ENCODE data around the gene DAPK1.

The DAPK1 gene

GRCh38 chr9:87609486-87609885 lies 111.8 kb downstream of the DAPK1 start:
- Mint-ChIP-seq H3K27ac (peak overlapping the region in 2 of 3 experiments; percentile 62 to 65), H3K36me3 (ENCODE audit: low read depth) (peaks cover 74% of the 10 kb centered on the region), H3K4me1 (peaks cover 30% of the 10 kb centered on the region), H3K9me3 (no peaks in the 10 kb centered on the region), H3K27me3 (ENCODE audit: low read depth) (no peaks in the 10 kb centered on the region), H3K4me3 (no peak overlapping the region)
- TF ChIP-seq, protein P1, sequence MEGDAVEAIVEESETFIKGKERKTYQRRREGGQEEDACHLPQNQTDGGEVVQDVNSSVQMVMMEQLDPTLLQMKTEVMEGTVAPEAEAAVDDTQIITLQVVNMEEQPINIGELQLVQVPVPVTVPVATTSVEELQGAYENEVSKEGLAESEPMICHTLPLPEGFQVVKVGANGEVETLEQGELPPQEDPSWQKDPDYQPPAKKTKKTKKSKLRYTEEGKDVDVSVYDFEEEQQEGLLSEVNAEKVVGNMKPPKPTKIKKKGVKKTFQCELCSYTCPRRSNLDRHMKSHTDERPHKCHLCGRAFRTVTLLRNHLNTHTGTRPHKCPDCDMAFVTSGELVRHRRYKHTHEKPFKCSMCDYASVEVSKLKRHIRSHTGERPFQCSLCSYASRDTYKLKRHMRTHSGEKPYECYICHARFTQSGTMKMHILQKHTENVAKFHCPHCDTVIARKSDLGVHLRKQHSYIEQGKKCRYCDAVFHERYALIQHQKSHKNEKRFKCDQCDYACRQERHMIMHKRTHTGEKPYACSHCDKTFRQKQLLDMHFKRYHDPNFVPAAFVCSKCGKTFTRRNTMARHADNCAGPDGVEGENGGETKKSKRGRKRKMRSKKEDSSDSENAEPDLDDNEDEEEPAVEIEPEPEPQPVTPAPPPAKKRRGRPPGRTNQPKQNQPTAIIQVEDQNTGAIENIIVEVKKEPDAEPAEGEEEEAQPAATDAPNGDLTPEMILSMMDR (IDR thresholded peaks at IDR 0.05; ENCODE audit: unreplicated experiment in 3 of 3) = no peak

- TF ChIP-seq, protein P1 (IDR thresholded peaks at IDR 0.05; ENCODE audit: unreplicated experiment in 3 of 3) = no peak
- Mint-ChIP-seq H3K36me3 (ENCODE audit: low read depth) (peaks cover 73% of the 10 kb centered on the region), H3K27ac (peak overlapping the region; percentile 19 to 65 (median 62)), H3K9me3 (no peaks in the 10 kb centered on the region), H3K4me3 (no peak overlapping the region), H3K27me3 (ENCODE audit: low read depth) (no peaks in the 10 kb centered on the region), H3K4me1 (peaks cover 37% of the 10 kb centered on the region)
Measured at GRCh38 chr9:87610200-87611155, 112.8 kb downstream of the DAPK1 start.

- H3K27me3 Mint-ChIP-seq (ENCODE audit: low read depth) = no peaks in the 10 kb centered on the region
- H3K36me3 Mint-ChIP-seq (ENCODE audit: low read depth) = peaks cover 82% of the 10 kb centered on the region
- H3K9me3 Mint-ChIP-seq = no peaks in the 10 kb centered on the region
- TF ChIP-seq, protein P1 (IDR thresholded peaks at IDR 0.05; ENCODE audit: unreplicated experiment in 3 of 3) = no peak
- H3K4me1 Mint-ChIP-seq = peaks cover 37% of the 10 kb centered on the region
- H3K4me3 Mint-ChIP-seq = no peak overlapping the region
- peak overlapping the region; percentile 50 to 94 (median 57) for H3K27ac Mint-ChIP-seq
Measured at GRCh38 chr9:87611776-87612175, 114.1 kb downstream of the DAPK1 start.

DNA sequence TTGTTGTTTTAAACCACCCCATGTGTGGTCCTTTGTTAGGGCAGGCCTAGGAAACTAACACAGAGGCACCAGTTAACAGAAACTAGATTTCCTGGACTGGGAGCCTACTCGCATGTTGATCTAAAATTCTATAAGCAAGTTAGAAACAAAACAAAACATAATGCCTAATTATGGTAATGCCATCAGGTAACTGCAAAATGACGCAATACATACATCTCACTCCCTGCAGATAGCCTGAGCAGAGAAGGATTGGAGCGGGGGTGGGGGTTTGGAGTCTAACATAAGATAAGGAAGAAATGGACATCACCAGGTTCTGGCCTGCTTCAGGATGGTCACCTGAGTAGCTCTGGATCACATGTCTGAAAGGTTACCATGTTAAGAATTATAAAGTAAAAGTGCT lies 114.9 kb downstream of the DAPK1 start:
- Mint-ChIP-seq H3K36me3 (ENCODE audit: low read depth) (peaks cover 80% of the 10 kb centered on the region), H3K27ac (peak overlapping the region; percentile 57 to 94 (median 94)), H3K9me3 (no peaks in the 10 kb centered on the region), H3K4me3 (no peak overlapping the region), H3K27me3 (ENCODE audit: low read depth) (no peaks in the 10 kb centered on the region), H3K4me1 (peaks cover 37% of the 10 kb centered on the region)
- TF ChIP-seq, protein P1 (IDR thresholded peaks at IDR 0.05; ENCODE audit: unreplicated experiment in 3 of 3) = no peak

DNA sequence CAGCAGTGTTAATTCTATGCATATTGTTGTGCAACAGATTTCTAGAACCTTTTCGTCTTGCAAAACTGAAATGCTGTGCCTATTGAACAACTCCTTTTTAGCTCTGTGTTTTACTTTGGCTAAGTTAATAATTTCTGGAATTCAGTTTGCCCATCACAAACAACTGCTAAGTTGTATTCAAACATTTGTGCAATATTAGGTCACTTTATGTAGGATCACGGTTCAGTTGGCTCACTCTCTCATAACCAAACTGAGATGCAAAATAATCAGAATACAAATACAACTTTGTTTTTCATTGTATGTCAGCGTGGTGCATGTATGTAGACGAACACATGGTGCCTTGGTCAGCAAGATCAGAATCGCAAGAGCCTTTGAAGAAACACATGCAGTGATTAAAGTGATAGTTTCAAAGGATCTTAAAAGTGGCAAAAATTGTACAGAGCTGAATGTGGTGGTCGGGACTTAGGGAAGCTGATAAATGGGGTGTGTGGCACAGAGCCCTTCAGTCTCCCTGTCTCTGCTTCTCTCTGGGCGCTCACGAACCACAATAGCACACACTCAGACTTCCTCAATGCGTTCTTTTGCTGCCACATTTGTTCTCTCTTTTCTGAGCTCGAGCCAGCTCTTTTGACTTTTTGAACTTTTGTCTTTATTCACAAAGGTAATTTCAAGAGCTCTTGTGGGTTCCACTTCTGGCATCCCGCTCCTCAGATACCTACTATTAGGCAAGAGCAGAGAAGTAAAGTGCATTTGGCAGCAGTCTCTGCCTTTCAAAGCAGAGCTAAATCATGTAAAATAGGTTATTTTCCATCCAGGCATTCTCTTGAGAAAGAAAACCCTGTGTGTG lies 115.8 kb downstream of the DAPK1 start:
- Mint-ChIP-seq H3K4me3 (no peak overlapping the region), H3K9me3 (no peaks in the 10 kb centered on the region), H3K36me3 (ENCODE audit: low read depth) (peaks cover 80% of the 10 kb centered on the region), H3K27ac (peak overlapping the region; percentile 57 to 94 (median 94)), H3K4me1 (peaks cover 37% of the 10 kb centered on the region), H3K27me3 (ENCODE audit: low read depth) (no peaks in the 10 kb centered on the region)
- TF ChIP-seq, protein P1 (IDR thresholded peaks at IDR 0.05; ENCODE audit: unreplicated experiment in 3 of 3) = no peak
